ENCODE results near the gene CDH18.

DNA sequence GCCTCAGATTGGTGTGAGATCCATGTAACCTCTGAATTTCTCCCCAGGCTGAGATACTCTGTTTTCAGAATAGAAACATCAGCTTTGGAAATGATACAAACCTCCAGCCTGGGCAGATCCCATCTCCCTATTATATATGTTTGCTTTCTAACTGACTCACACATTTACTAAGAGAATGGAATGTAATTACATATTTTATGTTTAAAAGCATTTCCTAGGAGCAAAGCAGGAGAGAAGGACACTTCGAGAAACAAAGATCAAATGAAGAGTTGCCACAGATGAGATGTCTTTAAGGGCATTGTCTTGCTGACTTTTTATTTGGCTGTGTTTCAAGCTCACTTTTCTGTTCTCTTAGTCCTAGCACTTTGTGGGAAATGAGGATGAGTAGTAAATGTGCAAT, 96.3 kb downstream of the CDH18 start:
- TF ChIP-seq, protein P1, sequence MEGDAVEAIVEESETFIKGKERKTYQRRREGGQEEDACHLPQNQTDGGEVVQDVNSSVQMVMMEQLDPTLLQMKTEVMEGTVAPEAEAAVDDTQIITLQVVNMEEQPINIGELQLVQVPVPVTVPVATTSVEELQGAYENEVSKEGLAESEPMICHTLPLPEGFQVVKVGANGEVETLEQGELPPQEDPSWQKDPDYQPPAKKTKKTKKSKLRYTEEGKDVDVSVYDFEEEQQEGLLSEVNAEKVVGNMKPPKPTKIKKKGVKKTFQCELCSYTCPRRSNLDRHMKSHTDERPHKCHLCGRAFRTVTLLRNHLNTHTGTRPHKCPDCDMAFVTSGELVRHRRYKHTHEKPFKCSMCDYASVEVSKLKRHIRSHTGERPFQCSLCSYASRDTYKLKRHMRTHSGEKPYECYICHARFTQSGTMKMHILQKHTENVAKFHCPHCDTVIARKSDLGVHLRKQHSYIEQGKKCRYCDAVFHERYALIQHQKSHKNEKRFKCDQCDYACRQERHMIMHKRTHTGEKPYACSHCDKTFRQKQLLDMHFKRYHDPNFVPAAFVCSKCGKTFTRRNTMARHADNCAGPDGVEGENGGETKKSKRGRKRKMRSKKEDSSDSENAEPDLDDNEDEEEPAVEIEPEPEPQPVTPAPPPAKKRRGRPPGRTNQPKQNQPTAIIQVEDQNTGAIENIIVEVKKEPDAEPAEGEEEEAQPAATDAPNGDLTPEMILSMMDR (IDR thresholded peaks at IDR 0.05) = no peak
- TF ChIP-seq POLR2A (IDR thresholded peaks at IDR 0.05) = no peak
